ENCODE data around the gene C11orf86. TPM values are rescaled to one million over a fixed set of nuclear protein-coding genes. Genes with fewer than 3 reads are reported as not detected.

Gene C11orf86
- total and polyA plus RNA-seq, 2 donors (not counting 3 experiments of a cell fraction or from before 2014, with no cell fraction given), result not detected

- H3K9ac ChIP-seq (replicated peaks; ENCODE audit: extremely low read depth, insufficient read depth, low read length), result no peak overlapping the region
- H4K20me1 ChIP-seq (replicated peaks; ENCODE audit: control insufficient read depth, extremely low read depth, insufficient read depth, low read length), result no peaks in the 10 kb centered on the region
- TF ChIP-seq JUN (IDR thresholded peaks at IDR 0.05; ENCODE audit: borderline replicate concordance, insufficient read depth, insufficient read length, low read depth) (no peak), FOS (IDR thresholded peaks at IDR 0.05; ENCODE audit: borderline replicate concordance, insufficient read depth, low read length) (no peak), MAX (IDR thresholded peaks at IDR 0.05; ENCODE audit: insufficient read depth, insufficient read length) (no peak), MYC (IDR thresholded peaks at IDR 0.05; ENCODE audit: low read depth, low read length) (no peak), POLR2A (IDR thresholded peaks at IDR 0.05; ENCODE audit: low read depth, low read length) (no peak)
- TF ChIP-seq, protein P1, sequence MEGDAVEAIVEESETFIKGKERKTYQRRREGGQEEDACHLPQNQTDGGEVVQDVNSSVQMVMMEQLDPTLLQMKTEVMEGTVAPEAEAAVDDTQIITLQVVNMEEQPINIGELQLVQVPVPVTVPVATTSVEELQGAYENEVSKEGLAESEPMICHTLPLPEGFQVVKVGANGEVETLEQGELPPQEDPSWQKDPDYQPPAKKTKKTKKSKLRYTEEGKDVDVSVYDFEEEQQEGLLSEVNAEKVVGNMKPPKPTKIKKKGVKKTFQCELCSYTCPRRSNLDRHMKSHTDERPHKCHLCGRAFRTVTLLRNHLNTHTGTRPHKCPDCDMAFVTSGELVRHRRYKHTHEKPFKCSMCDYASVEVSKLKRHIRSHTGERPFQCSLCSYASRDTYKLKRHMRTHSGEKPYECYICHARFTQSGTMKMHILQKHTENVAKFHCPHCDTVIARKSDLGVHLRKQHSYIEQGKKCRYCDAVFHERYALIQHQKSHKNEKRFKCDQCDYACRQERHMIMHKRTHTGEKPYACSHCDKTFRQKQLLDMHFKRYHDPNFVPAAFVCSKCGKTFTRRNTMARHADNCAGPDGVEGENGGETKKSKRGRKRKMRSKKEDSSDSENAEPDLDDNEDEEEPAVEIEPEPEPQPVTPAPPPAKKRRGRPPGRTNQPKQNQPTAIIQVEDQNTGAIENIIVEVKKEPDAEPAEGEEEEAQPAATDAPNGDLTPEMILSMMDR (IDR thresholded peaks at IDR 0.05; ENCODE audit: extremely low read depth in 1 of 2, insufficient read depth in 1 of 2, low read depth in 1 of 2, low read length in 2 of 2), result no peak
- no peak overlapping the region for H3K4me3 ChIP-seq (replicated peaks in 1 of 3; ENCODE audit: insufficient read depth in 1 of 3, low read depth in 1 of 3, low read length in 3 of 3)
- H2AFZ ChIP-seq (ENCODE audit: low read depth, low read length), result no peak overlapping the region
- POLR2A ChIA-PET, result no interaction called here
- no peaks in the 10 kb centered on the region for H3K27me3 ChIP-seq (ENCODE audit: control insufficient read depth in 2 of 2, insufficient read depth in 2 of 2, low read length in 2 of 2)
- FAIRE-seq, result no peak
- CTCF ChIA-PET, result no interaction called here
- H3K79me2 ChIP-seq (ENCODE audit: control insufficient read depth, insufficient read depth, low read length), result no peaks in the 10 kb centered on the region
- BruUV-seq (replicated peaks), result no TSS peak
- H3K36me3 ChIP-seq (ENCODE audit: control insufficient read depth in 2 of 2, extremely low read depth in 1 of 2, insufficient read depth in 2 of 2, low read length in 2 of 2), result no peaks in the 10 kb centered on the region
- dilution Hi-C loops (cut with MboI; ENCODE audit: extremely low pct_ligation_motif_present, low sequenced_read_pairs) (no loop called here), intact Hi-C loops (cut with micrococcal nuclease) (no loop called here)
- H3K27ac ChIP-seq (ENCODE audit: insufficient read depth, low read depth, low read length), result peak overlapping the region; percentile 69
- no peak for DNase-seq (ENCODE audit: low read depth, low spot score)
- peaks cover 26% of the 10 kb centered on the region for H3K4me1 ChIP-seq (ENCODE audit: control insufficient read depth, extremely low read depth, insufficient read depth, low read length)
- no peaks in the 10 kb centered on the region for H3K9me1 ChIP-seq (replicated peaks; ENCODE audit: control insufficient read depth, extremely low read depth, insufficient read depth, low read length)
- H3K9me3 ChIP-seq (replicated peaks; ENCODE audit: control insufficient read depth, insufficient read depth, low read length), result no peaks in the 10 kb centered on the region
- no peak overlapping the region for H3K4me2 ChIP-seq (ENCODE audit: insufficient read depth, low read length)
These were observed 5.4 kb upstream of the C11orf86 start for GRCh38 chr11:66969584-66970225.
